Fibroblast of skin of left quadriceps (primary cell): ENCODE measurements around the gene DLG3.

Source experiments
- DNase-seq, 2 experiments: peaks; one replicate each; pipeline ENCODE4 v3.0.0-alpha.2; 2013; ENCODE audit warnings: low read depth in 2 of 2

The DLG3 gene

GRCh38 chrX:70437921-70438665 is 6.5 kb upstream of the DLG3 start:
- no peak for DNase-seq

- DNase-seq: no peak
Observed at GRCh38 chrX:70439016-70439415, 5.6 kb upstream of the DLG3 start.

GRCh38 chrX:70442224-70442623 is 2.4 kb upstream of the DLG3 start:
- DNase-seq: no peak

GRCh38 chrX:70444946-70445656 is 466 bp downstream of the DLG3 start:
- no peak for DNase-seq

GRCh38 chrX:70445951-70446350 is 1.3 kb downstream of the DLG3 start:
- no peak for DNase-seq

- DNase-seq: no peak
Observed at GRCh38 chrX:70446380-70447350, 2.0 kb downstream of the DLG3 start.

GRCh38 chrX:70449457-70449966 is 4.9 kb downstream of the DLG3 start:
- DNase-seq: no peak

- no peak for DNase-seq
Observed at GRCh38 chrX:70452143-70452733, 7.6 kb downstream of the DLG3 start.

GRCh38 chrX:70453024-70453618 is 8.5 kb downstream of the DLG3 start:
- DNase-seq: no peak

- no peak for DNase-seq
Observed at GRCh38 chrX:70454441-70455365, 10.1 kb downstream of the DLG3 start.

GRCh38 chrX:70455366-70456202 is 10.9 kb downstream of the DLG3 start:
- DNase-seq: no peak

GRCh38 chrX:70456256-70456655 is 11.6 kb downstream of the DLG3 start:
- DNase-seq: no peak

GRCh38 chrX:70461026-70461425 is 16.4 kb downstream of the DLG3 start:
- no peak for DNase-seq

GRCh38 chrX:70464051-70464450 is 19.4 kb downstream of the DLG3 start:
- DNase-seq: no peak

- no peak for DNase-seq
Observed at GRCh38 chrX:70466968-70467367, 22.3 kb downstream of the DLG3 start.

GRCh38 chrX:70468709-70469108 is 24.1 kb downstream of the DLG3 start:
- no peak for DNase-seq

- no peak for DNase-seq
Observed at GRCh38 chrX:70470850-70471289, 26.2 kb downstream of the DLG3 start.

- no peak for DNase-seq
Observed at GRCh38 chrX:70476166-70476933, 31.7 kb downstream of the DLG3 start.
